Measurements from ENCODE around the gene TMEM154.
"Not testable (repeated sequence)": the region's sequence is repeated elsewhere in the genome, so short reads cannot be mapped to it uniquely, and the experiment has no call there.

Gene TMEM154

GRCh38 chr4:152668338-152668964 lies 11.3 kb downstream of the TMEM154 start:
- no peak for DNase-seq (ENCODE audit: low read depth in 2 of 2)
- H3K4me3 ChIP-seq (replicated peaks in 1 of 2; ENCODE audit: low read depth in 2 of 2, low read length in 2 of 2): no peak overlapping the region
- TF ChIP-seq CTCF (IDR thresholded peaks at IDR 0.05; ENCODE audit: low read depth, low read length): no peak

GRCh38 chr4:152667781-152668180 lies 12.0 kb downstream of the TMEM154 start:
- TF ChIP-seq CTCF (IDR thresholded peaks at IDR 0.05; ENCODE audit: low read depth, low read length): no peak
- H3K4me3 ChIP-seq (replicated peaks in 1 of 2; ENCODE audit: low read depth in 2 of 2, low read length in 2 of 2): no peak overlapping the region
- no peak for DNase-seq (ENCODE audit: low read depth in 2 of 2)

- no peak overlapping the region for H3K4me3 ChIP-seq (replicated peaks in 1 of 2; ENCODE audit: low read depth in 2 of 2, low read length in 2 of 2)
- TF ChIP-seq CTCF (IDR thresholded peaks at IDR 0.05; ENCODE audit: low read depth, low read length): no peak
- no peak for DNase-seq (ENCODE audit: low read depth in 2 of 2)
Observed at GRCh38 chr4:152666946-152667345, 12.9 kb downstream of the TMEM154 start.

- DNase-seq (ENCODE audit: low read depth in 2 of 2): no peak
- no peak overlapping the region for H3K4me3 ChIP-seq (replicated peaks in 1 of 2; ENCODE audit: low read depth in 2 of 2, low read length in 2 of 2)
- no peak for TF ChIP-seq CTCF (IDR thresholded peaks at IDR 0.05; ENCODE audit: low read depth, low read length)
Observed at GRCh38 chr4:152665691-152666395, 14.0 kb downstream of the TMEM154 start.

- not testable (repeated sequence) for DNase-seq (ENCODE audit: low read depth in 2 of 2); H3K4me3 ChIP-seq (replicated peaks in 1 of 2; ENCODE audit: low read depth in 2 of 2, low read length in 2 of 2)
Observed at GRCh38 chr4:152664067-152664378, 15.8 kb downstream of the TMEM154 start.

- no peak for TF ChIP-seq CTCF (IDR thresholded peaks at IDR 0.05; ENCODE audit: low read depth, low read length)
- H3K4me3 ChIP-seq (replicated peaks in 1 of 2; ENCODE audit: low read depth in 2 of 2, low read length in 2 of 2): no peak overlapping the region
- peak in 1 of 2 donors; percentile 6 for DNase-seq (ENCODE audit: low read depth in 2 of 2)
Observed at GRCh38 chr4:152663203-152664066, 16.4 kb downstream of the TMEM154 start.

- no peak for DNase-seq (ENCODE audit: low read depth in 2 of 2)
- no peak for TF ChIP-seq CTCF (IDR thresholded peaks at IDR 0.05; ENCODE audit: low read depth, low read length)
- no peak overlapping the region for H3K4me3 ChIP-seq (replicated peaks in 1 of 2; ENCODE audit: low read depth in 2 of 2, low read length in 2 of 2)
Observed at GRCh38 chr4:152661649-152662048, 18.1 kb downstream of the TMEM154 start.
